GM23248 (cell line): ENCODE measurements around the gene ERO1B. TPM values are rescaled to one million over a fixed set of nuclear protein-coding genes. Genes with fewer than 3 reads are reported as not detected.

Source experiments
- DNase-seq: peaks from one replicate; pipeline ENCODE4 v3.0.0-alpha.2; 2015
- H2AFZ ChIP-seq: fragments of 200-600 bp; sonication (generic); 2 replicates; pipeline ENCODE4 v1.6.1; 2016; ENCODE audit warnings: antibody characterized with exemption
- H3F3A ChIP-seq: fragments of 200-600 bp; sonication (generic); 2 replicates; pipeline ENCODE4 v1.6.1; 2016; ENCODE audit warnings: mild to moderate bottlenecking, antibody characterized with exemption, mixed run types; ENCODE audit not compliant: insufficient read depth
- H3K27ac ChIP-seq: fragments of 200-600 bp; sonication (generic); 2 replicates; pipeline ENCODE4 v1.5.1; 2016; ENCODE audit warnings: mild to moderate bottlenecking
- H3K27me3 ChIP-seq: fragments of 200-600 bp; sonication (generic); replicated peaks from 2 replicates; pipeline ENCODE4 v1.6.1; 2016; ENCODE audit warnings: mild to moderate bottlenecking; ENCODE audit not compliant: insufficient read depth
- H3K36me3 ChIP-seq: fragments of 200-600 bp; sonication (generic); 2 replicates; pipeline ENCODE4 v1.6.1; 2016; ENCODE audit warnings: low read depth, mild to moderate bottlenecking
- H3K4me1 ChIP-seq: fragments of 200-600 bp; sonication (generic); 2 replicates; pipeline ENCODE4 v1.6.1; 2016; ENCODE audit warnings: mild to moderate bottlenecking; ENCODE audit not compliant: insufficient read depth
- H3K4me2 ChIP-seq: fragments of 200-600 bp; sonication (generic); one replicate; pipeline ENCODE4 v1.6.1; 2016; ENCODE audit warnings: mild to moderate bottlenecking; ENCODE audit not compliant: unreplicated experiment
- H3K4me3 ChIP-seq: fragments of 200-600 bp; sonication (generic); 2 replicates; pipeline ENCODE4 v1.5.1; 2016; ENCODE audit warnings: mild to moderate bottlenecking
- H3K79me2 ChIP-seq: fragments of 200-600 bp; sonication (generic); 2 replicates; pipeline ENCODE4 v1.6.1; 2016; ENCODE audit warnings: mild to moderate bottlenecking; ENCODE audit not compliant: insufficient read depth
- H3K9ac ChIP-seq: fragments of 200-600 bp; sonication (generic); 2 replicates; pipeline ENCODE4 v1.6.1; 2016; ENCODE audit warnings: mild to moderate bottlenecking
- H3K9me2 ChIP-seq: fragments of 200-600 bp; sonication (generic); 2 replicates; pipeline ENCODE4 v1.6.1; 2016; ENCODE audit warnings: mixed run types, mild to moderate bottlenecking, moderate library complexity; ENCODE audit not compliant: insufficient read depth
- H3K9me3 ChIP-seq: fragments of 200-600 bp; sonication (generic); one replicate; pipeline ENCODE4 v1.6.1; 2017; ENCODE audit warnings: low read depth
- H4K20me1 ChIP-seq: fragments of 200-600 bp; sonication (generic); 2 replicates; pipeline ENCODE4 v1.6.0; 2016; ENCODE audit not compliant: insufficient read depth
- EZH2 ChIP-seq: fragments of 200-600 bp; sonication (generic); IDR thresholded peaks from 2 replicates; pipeline ENCODE4 v1.6.1; 2018; ENCODE audit warnings: antibody characterized with exemption, mild to moderate bottlenecking; ENCODE audit not compliant: insufficient read depth, poor library complexity, severe bottlenecking
- EZH2phosphoT487 ChIP-seq: fragments of 200-600 bp; sonication (generic); IDR thresholded peaks from 2 replicates; pipeline ENCODE4 v1.6.1; 2018; ENCODE audit warnings: antibody characterized with exemption, moderate library complexity, mild to moderate bottlenecking, low read depth; ENCODE audit not compliant: insufficient read depth
- WGBS, 2 experiments: methylation state at CpG; one replicate each; pipeline ENCODE4 v1.1.6; 2015 to 2017; ENCODE audit warnings: low lambda C conversion rate in 2 of 2, low coverage in 1 of 2; ENCODE audit errors: missing lambda C conversion rate in 2 of 2; 5-methylcytosine and 5-hydroxymethylcytosine counted together
- in situ Hi-C: fragments of 300-500 bp; cut with MboI; formaldehyde crosslinking; loops from 2 replicates; pipeline ENCODE4 v1.15.0; 2020
- polyA plus RNA-seq: library from polyadenylated mRNA; unstranded; fragments of >200 nt; fragmentation: Nextera tagmentation; extraction: Ambion mirVana; gene quantifications from 2 replicates; pipeline ENCODE4 v1.2.1, GENCODE V29; 2016
- total RNA-seq: library from RNA; depleted of rRNA; stranded (reverse); fragments of >200 nt; shearing (Covaris generic); gene quantifications from 2 replicates; pipeline ENCODE4 v1.2.3, GENCODE V29; 2014

The ERO1B gene
- total and polyA plus RNA-seq, 2 experiments from 2014 or later: 1.7 to 1.9 TPM

DNA sequence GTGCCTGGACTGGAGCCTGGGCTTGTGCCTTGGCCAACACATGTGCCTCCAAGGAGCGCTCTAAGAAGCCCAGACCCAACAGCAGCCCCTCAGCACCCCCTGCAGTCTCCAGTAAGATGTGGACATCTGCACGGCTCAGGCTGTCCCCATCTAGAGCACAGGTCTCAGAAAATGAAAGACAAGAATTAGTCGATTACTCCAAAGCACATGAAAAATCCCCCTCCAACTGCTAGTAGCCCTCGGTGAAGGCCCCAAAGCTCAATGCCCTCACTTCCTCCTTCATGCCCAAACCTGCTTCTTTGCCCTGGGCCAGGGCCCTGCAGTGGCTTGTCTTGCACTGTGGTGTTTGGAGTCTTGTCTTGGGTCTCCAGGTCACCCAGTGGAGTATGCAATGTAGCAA lies 21.9 kb upstream of the ERO1B start:
- no peaks in the 10 kb centered on the region for H3K9me2 ChIP-seq
- WGBS, 2 experiments: 55 to 67% methylated on average over 4 of the region's 4 CpGs
- no peaks in the 10 kb centered on the region for H3F3A ChIP-seq
- no peak overlapping the region for H3K27ac ChIP-seq
- peaks cover 9% of the 10 kb centered on the region for H3K27me3 ChIP-seq
- H3K4me2 ChIP-seq: no peak overlapping the region
- TF ChIP-seq EZH2: no peak
- TF ChIP-seq EZH2phosphoT487: no peak
- in situ Hi-C loops: no loop called here
- no peak for DNase-seq
- no peaks in the 10 kb centered on the region for H3K79me2 ChIP-seq
- H2AFZ ChIP-seq: no peak overlapping the region
- H3K9ac ChIP-seq: no peak overlapping the region
- H3K9me3 ChIP-seq: no peaks in the 10 kb centered on the region
- no peaks in the 10 kb centered on the region for H3K36me3 ChIP-seq
- H3K4me3 ChIP-seq: no peak overlapping the region
- no peaks in the 10 kb centered on the region for H4K20me1 ChIP-seq
- H3K4me1 ChIP-seq: no peaks in the 10 kb centered on the region

DNA sequence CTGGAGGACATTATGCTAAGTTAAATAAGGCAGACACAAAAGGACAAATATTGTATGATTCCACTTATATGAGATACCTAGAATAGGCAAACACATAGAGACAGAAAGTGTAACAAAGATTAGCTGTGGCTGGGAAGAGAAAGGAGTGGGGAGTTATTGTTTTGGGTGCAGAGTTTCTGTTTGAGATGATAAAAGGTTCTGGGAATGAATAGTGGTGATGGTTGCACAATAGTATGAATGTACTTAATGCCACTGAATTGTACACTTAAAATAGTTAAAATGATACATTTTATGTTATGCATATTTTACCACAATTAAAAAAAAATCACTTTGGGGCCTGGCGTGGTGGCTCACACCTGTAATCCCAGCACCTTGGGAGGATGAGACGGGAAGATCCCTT lies 21.2 kb upstream of the ERO1B start:
- Histone ChIP-seq H4K20me1 (no peaks in the 10 kb centered on the region), H3K9me3 (no peaks in the 10 kb centered on the region), H3F3A (no peaks in the 10 kb centered on the region), H3K4me2 (no peak overlapping the region), H3K27me3 (peaks cover 9% of the 10 kb centered on the region), H3K79me2 (no peaks in the 10 kb centered on the region), H2AFZ (no peak overlapping the region), H3K27ac (no peak overlapping the region), H3K9ac (no peak overlapping the region), H3K4me3 (no peak overlapping the region), H3K36me3 (no peaks in the 10 kb centered on the region), H3K9me2 (no peaks in the 10 kb centered on the region), H3K4me1 (no peaks in the 10 kb centered on the region)
- WGBS, 2 experiments: 56 to 58% methylated on average over 2 of the region's 2 CpGs
- no peak for TF ChIP-seq EZH2
- TF ChIP-seq EZH2phosphoT487: no peak
- in situ Hi-C loops: no loop called here
- no peak for DNase-seq

- Histone ChIP-seq H3K9me3 (no peaks in the 10 kb centered on the region), H4K20me1 (no peaks in the 10 kb centered on the region), H3F3A (no peaks in the 10 kb centered on the region), H3K27ac (no peak overlapping the region), H3K9me2 (no peaks in the 10 kb centered on the region), H3K4me2 (no peak overlapping the region), H3K9ac (no peak overlapping the region), H2AFZ (no peak overlapping the region), H3K36me3 (no peaks in the 10 kb centered on the region), H3K79me2 (no peaks in the 10 kb centered on the region), H3K4me3 (no peak overlapping the region), H3K4me1 (no peaks in the 10 kb centered on the region), H3K27me3 (peaks cover 9% of the 10 kb centered on the region)
- no peak for DNase-seq
- TF ChIP-seq EZH2 (no peak), EZH2phosphoT487 (no peak)
- in situ Hi-C loops: no loop called here
- 3 to 10% methylated on average over 2 of the region's 2 CpGs for WGBS, 2 experiments
Measured at GRCh38 chr1:236301958-236302335, 20.2 kb upstream of the ERO1B start.

DNA sequence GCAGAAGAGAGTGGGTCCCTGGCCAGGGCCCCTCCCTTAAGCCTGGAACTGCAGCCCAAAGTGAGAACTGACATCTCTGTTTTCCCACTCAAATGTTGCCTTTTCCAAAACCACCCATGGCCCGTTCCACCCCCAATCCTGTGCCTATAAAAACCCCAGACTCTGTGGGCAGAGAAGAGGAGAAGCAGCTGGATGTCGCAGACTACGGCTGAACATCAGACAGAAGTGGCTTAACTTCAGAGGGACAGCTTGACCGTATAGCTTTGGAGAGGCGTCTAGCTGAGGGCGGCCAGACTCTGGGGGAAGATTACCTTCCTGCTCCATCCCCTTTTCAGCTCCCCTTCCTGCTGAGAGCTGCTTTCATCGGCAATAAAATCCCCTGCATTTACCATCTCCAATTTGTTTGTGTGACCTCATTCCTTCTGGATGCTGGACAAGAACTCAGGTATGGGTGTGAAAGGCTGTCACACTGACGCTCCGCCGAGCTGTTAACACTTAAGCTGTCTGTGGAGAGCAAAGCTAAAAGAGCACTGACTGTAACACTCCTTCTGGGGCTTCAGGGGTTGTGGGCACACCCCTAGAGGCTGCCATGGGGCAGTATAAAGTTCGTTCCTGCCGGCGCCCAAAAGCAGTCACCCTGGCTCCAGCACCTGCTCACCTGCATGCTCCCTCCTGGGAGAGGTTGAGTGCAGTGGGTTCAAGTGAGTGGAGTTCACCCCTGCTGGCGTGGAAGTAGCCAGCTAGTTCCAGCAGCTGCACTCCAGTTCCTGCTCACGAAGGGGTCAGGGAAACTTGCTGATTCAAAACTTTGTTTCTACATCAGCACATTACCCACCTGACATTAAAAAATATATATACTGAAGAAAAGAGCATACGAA lies 19.6 kb upstream of the ERO1B start:
- no peaks in the 10 kb centered on the region for H3F3A ChIP-seq
- WGBS, 2 experiments: 50 to 58% methylated on average over 16 of the region's 16 CpGs
- H3K36me3 ChIP-seq: no peaks in the 10 kb centered on the region
- no peak for TF ChIP-seq EZH2
- no peak for TF ChIP-seq EZH2phosphoT487
- H3K9me3 ChIP-seq: no peaks in the 10 kb centered on the region
- DNase-seq: no peak
- no peak overlapping the region for H3K9ac ChIP-seq
- no peaks in the 10 kb centered on the region for H3K4me1 ChIP-seq
- H2AFZ ChIP-seq: no peak overlapping the region
- no peak overlapping the region for H3K27ac ChIP-seq
- H3K4me3 ChIP-seq: no peak overlapping the region
- H3K27me3 ChIP-seq: peaks cover 9% of the 10 kb centered on the region
- in situ Hi-C loops: no loop called here
- H3K79me2 ChIP-seq: no peaks in the 10 kb centered on the region
- H3K9me2 ChIP-seq: no peaks in the 10 kb centered on the region
- H3K4me2 ChIP-seq: no peak overlapping the region
- no peaks in the 10 kb centered on the region for H4K20me1 ChIP-seq
